Measurements from ENCODE around the gene CD247.

CD247 gene

DNA sequence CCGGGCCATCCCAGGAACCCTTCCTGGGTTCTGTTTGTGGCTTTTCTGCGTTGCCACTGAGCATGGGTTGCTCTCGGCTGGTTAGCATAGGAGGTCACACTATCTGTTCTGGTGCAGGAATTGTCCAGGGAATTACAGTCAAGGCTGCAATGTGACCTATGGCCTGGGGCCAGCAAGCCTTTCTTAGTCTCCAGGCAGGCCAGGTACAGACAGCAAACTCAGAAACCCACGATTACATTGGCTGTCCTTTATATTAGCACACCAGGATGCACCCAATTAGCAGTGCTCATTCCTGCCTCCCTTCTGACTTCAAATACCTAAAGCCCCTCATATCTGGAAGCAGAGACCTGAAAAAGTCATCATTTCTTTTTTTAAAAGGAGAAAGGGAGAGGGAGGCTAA, 55.2 kb downstream of the CD247 start:
- DNase-seq (ENCODE audit: low spot score): no peak

DNA sequence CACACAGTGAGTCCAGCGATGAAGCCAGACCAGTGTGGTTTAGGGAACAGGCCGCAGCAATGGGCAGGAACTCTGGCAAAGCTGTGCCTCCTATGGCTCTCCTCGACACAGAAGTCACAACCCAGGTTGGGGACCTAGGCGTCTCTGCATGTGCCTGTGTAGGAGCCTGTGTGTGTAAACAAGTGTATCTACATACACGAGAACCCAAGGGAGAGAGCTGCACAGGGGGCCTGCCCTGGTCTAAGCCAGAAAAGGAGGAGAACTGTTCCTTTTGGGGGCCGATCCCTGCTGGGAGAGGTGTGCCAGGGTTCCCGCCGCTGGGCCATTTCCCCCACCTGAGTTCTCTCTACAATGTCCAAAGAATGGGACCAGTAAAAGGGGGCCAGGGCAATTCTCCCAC, 56.0 kb downstream of the CD247 start:
- no peak for DNase-seq (ENCODE audit: low spot score)

DNA sequence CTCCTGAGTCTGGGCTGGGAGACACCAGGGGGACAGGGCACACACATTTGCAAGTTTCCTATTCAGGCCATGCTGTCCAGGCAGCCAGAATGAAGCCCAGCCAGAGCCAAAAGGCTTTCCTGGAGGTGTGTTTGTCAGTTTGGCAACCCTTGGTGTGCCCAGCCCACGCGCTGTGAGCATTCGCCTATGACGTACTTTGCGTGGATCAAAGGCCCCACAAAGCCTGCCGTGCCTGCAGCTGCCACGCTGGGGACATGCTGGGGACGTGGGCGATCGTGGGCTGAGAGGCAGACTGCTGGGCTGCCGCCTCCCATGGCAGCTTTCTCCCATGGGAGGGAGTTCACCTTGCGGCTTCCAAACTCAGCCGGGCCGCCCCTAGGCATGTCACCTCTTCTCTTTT, 57.5 kb downstream of the CD247 start:
- DNase-seq (ENCODE audit: low spot score): no peak

DNA sequence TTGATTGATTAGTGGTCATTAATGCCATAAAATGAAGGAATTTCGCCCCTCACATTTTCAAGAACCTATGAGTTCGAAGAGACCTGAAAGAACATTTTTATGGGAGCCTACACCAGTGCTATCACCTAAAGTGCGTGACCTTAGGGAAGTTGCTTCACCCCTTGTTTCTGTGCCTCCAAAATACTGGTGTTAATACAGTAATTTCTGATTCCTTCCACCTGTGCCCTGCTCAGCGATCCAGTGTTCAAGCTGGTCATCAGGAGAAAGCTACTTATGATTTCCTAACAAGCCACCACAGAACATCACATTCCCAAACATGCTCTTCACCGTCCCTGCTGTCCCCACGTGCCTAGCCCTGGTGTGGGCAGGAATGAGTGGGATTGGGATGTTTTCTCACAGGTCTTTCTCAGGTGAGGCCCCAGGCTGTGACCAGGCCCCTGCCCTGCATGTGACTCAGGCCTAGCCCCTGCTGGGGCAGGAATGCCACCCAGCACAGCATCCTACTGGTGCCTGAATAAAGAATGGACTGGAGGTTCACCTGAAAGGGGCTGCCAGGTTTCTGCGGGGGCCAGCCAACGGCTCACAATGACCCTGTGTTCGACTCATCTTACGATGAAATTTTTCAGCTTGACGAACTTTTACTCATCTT, 60.3 kb downstream of the CD247 start:
- DNase-seq (ENCODE audit: low spot score): no peak

DNA sequence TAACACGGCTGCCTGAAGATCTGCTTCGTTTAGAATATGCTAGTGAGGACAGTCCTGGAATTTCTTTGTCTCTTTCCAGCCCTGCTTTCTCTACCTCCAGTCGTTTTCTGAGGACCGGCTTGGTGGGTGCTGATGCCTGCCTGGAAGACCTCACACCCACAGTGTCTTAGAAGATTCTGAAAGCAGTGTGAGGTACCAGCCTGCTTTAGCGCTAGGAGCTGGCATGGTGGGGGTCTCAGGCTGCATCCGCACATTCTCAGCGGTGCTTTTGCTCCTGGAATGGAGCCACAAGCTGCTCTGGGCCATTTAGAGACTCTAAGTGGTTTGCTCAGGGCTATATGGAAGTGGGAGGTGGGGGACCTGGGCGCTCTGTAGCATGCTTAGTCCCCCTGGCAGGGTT, 61.4 kb downstream of the CD247 start:
- DNase-seq (ENCODE audit: low spot score): no peak

DNA sequence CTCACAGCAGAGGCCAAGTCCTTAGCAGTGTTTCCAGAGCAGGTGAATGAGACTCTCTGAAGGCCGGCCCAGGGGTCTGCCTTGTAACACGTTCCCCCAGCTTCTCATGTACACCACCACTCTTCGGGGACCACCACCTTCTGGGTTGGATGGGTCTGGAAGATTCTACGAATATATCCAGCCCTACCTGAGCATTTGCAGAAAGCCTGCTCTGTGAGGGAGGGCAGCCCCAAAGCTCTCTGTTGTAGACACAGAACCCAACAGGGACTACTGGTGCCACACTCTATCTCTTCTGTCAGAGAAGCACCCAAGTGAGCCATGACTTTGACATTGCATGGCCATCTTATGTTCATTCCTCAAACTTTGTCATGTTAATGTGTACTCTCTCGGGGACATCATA, 61.8 kb downstream of the CD247 start:
- DNase-seq (ENCODE audit: low spot score): no peak

DNA sequence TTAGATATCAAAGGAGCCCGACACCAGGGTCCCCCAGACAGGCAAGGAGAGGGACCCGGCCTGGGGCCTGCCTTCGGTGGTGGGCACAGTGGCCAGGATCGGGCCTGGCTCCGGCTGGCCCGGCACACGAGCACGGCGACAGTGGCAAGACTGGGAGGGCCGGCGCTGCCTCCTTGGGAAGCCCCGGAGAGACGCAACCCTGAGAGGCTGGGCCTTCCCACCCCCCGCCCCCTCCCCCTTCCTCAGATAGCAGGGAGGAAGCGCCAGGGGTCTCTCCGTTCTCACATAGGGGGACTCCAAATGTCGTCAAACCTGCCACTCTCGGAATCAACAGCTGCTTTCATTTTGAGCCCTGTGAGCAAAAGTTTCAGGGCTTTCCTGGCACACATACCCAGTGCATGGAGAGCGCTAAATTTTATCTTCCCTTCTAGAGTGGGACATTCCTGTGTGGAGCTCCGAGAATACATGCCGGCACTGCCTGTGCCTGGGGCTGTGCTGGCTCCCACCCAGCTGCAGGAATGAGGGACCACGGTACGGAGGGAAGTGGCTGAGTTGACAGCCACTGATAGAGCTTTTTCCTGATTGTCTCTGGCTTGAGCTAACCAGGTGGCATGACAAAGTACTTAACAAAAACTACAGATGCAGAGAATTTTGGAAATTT, 62.4 kb downstream of the CD247 start:
- no peak for DNase-seq (ENCODE audit: low spot score)

DNA sequence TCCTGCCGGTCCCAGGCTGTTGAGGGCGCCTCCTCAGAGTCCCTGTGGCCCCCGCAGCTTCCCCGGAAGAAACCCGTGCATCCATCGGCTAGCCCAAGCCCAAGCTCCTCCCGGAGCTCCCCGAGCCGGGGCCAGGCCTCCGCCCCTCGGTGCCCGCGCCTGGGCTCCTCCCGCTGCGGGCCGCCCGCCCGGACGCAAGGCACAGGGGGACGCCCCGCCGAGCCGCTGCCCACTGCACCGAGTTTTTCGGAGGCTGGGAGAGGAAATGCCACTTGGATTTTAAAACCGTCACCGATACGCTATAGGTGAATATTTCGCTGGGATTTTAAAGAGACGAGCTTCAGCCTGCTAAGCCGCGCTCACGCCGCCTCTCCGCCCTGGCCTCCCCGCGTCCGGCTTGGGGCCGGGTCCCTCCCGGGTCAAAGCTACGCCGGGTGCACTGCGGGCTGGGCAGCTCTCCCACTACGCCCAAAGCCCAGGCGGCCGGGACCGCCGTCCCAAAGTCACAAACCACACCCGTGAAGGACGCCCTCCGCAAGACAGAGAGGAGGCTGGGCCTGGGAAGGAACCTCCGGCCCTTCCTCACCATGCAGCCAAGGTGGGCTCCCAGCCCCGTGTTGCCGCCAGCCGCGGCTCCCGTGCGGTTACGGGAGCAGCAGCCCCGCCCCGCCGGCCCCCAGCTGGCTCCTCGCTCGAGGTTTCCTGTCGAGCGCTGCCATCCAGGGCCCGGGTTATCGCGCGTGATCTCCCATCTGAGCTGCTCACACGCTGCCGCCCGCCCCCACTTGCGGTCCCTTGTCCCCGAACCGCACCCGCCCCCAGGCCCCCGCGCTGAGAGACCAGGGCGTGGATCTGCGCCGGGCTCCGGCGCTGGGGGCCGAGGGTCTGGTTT, 63.2 kb downstream of the CD247 start:
- peak; percentile 55 for DNase-seq (ENCODE audit: low spot score)

DNA sequence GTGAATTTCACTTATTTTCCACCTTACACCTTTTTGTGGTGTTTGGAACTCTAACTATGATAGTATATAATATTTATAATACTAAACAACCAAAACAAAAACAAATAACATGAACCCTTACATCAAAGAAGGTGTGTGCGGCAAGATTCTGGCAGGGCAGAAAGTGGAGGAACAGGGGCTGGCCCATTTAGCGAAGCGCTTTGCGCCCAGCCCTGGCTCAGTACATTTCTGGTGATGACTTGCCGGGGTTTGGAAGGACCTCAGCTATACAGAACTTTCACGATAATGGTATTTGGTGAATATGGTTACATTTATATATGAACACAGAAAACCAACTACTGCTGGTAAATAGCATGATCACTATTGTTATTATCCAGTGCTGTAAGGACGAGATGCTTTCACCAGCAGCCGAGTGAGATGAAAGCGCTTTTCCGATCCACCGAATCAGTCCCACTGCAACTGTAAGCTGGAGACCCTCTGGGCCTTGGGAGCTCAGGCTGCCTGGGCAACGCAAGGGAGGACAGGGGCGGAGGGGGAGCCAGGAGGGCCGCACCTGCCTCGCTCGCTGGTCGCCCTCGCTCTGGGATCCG, 63.9 kb downstream of the CD247 start:
- no peak for DNase-seq (ENCODE audit: low spot score)

DNA sequence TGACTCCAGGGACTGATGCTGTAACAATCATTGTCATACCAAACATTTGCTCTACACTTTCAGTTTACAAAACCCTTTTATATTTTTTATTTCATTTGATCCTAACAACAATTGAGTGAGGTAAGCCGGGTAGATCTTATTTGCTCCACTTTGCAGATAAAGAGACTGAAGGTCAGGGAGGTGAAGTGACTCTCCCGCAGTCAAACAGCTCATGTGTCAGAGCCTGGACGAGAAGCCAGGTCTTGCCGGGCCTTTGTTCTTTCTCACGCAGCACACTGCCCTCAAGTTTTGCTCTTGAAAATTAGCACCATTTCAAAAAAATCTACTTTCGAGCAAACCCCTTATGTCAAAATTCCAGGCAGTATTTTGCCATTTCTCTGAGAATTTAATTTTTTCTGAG, 65.2 kb downstream of the CD247 start:
- DNase-seq (ENCODE audit: low spot score): no peak

DNA sequence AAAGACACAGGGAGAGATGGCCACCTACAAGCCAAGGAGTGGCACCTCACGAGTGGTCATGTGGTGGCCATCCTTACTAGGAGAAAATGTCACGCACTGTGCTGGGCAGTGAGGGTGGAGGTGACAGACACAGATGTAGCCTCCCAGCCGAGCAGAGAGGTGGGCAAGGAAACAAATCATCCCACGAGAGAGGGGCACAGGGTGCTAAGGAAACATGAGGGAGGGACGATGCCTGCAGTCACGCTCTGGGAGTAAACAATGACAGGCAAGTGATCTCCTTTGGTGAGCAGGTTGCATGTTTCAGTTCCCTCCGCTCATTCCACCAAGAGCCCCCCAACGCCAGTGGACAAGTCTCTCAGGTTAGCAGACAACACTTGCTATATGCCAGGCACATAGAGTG, 65.8 kb downstream of the CD247 start:
- DNase-seq (ENCODE audit: low spot score): no peak

DNA sequence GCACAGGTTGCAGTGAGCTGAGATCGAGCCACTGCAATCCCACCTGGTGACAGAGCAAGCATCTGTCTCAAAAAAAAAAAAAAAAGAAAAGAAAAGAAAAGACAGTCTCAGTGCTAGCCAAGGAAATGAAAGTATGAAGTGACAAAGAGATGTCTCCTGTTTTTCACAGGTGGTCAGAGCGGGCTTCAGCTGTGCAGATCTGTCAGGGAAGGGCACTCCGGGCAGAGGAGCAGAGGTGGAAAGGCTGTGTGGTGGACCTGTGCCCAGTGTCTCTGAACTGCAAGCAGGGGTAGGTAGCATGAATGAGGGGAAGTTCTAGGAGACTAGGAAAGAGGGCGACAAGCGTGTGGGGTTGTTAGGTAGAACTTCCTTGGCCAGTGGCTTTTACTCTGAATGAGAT, 67.5 kb downstream of the CD247 start:
- DNase-seq (ENCODE audit: low spot score): no peak

DNA sequence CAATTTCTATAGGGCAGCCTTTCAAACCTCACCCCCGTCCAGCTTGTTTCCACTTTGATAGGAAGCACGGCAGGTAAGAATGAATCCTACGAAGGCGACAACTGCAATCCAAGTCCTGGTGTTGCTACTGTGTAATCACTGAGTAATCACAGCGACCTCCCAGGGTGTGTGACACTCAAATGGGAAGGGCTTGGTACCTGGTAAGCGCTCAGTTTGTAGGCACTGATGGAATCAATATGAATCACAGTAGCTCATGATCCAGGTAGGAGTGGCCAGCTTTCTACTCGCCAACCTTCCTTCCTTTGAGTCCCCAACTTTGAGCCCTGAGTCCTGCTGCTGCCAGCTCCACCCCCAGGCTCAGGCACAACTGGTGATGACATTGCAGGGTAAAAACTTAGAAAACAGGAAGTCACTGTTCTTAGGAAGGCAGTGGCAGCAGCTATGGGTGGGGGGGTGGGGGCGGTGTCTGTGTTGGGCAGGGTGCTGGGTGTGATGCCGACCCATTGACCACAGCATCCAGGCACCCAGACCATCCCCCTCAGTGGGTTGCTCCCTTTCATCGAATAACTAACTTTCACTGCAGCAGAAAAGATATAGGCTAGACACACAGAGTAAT, 70.7 kb downstream of the CD247 start:
- no peak for DNase-seq (ENCODE audit: low spot score)

DNA sequence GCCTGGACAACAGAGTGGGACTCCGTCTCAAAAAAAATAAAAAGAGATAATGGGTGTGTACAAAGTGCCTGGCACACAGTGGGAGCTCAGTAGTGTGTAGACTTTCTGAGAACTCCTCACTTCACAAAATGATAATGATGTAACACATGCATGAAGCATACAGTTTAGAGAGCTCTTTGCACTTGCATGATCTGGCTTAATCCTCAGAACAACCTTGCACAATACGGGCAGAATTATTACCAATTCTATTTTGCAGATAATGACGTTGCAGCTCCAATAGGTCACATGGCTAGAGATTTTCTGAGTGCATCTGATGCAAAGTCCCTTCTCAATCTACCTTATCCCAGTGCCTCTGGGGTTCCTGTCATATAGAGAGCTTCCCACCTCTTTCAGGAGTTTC, 71.4 kb downstream of the CD247 start:
- DNase-seq (ENCODE audit: low spot score): no peak

DNA sequence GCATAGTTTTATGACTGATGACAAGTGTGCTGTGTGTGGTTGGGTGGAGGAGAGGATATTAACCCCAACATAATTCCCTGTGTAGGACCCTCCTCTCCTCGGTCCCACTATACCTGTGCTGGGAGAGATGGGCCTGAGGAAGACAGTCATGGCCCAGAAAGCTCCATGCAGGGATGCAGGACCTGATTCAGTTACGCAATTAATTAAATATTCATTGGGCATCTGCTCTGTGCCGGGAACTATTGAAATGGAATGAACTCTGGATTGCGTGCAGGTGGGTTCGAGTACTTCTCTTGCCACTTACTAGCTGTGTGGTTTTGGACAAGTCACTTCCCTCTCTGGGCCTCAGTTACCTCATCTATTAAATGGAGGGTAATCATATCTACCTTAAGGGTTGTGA, 74.6 kb downstream of the CD247 start:
- no peak for DNase-seq (ENCODE audit: low spot score)

DNA sequence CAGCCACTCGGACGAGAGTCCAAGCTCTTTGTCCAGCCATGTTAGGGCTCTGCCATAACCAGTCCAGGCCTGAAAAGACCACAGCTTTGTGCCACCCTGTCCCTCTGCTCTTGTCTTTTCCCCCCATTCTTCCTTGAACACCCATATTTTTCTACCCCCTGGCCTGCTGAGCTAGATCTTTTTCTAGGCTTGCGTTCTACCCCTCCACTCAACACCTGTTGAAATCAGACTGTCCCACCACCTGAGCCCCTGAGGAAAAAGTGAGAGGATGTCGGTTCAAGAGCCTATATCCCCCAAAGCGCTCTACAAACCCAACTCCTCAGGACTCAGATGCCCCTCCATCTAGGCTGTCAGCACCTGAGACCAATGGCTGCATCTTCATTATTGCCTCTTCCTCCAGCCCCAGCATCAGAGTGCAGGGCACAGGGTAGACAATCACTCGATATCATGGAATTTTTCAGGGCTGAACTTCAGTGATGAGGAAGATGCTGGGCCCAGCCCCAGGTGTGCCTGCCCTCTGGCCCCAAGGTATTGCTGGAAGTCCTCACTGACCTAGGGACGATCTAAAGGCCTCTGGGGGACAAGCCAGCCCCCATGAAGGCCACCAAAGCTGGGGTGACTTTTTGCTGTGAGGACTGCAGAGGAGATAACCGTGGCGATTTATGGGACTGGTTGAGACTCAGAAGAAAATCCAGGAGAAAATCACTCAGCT, 75.3 kb downstream of the CD247 start:
- DNase-seq (ENCODE audit: low spot score): no peak

DNA sequence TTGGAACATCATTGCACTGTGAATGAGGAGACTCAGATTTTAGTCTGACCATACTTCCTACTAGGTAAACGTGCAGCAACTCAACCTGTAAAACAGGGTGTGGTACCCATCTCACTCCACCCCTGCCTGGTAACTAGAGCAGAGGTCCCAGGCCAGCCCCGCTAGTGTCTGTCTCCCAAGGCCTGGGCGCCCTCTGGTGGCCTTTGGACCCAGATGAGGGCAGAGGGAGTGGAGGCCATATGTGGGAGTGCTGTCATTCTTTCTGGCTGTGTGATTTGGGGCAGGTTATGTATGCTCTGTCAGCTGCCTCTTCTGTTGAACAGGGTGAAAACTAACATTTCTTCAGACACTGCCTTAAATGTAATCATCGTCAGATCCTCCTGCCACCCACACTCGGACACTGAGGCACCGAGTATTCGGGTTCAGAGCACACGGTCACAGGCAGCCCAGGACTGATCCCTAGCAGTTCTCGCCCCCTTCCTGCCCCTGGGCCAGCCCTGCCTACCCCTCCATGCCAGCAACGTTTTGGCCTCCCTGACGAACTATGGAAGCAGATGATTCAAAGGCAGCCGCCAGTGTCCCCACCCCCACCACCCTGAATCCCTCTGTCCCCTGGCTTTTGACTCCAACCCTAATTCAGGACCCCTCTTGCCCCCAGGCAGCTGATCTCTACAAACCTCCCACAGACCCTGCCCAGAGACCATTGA, 76.0 kb downstream of the CD247 start:
- peak; percentile 93 for DNase-seq (ENCODE audit: low spot score)

DNA sequence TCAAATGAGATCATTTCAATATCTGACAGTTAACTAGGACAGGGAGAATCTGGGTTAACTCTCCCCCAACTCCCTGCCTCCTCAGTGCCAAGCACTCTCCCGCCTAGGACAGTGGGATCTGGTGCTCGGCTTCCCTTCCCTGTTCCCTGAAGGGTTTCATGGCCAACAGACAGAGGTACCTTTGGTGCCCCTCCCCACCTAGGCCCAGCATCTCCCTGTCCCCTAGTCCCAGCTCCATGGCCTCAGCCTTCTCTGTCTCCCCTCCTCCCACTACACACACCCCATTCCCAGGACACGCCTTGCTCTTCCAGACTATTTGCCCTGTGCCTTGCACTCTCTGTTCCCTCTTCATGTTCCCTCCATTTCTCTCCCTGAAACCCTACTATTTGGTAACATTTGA, 77.1 kb downstream of the CD247 start:
- DNase-seq (ENCODE audit: low spot score): no peak

DNA sequence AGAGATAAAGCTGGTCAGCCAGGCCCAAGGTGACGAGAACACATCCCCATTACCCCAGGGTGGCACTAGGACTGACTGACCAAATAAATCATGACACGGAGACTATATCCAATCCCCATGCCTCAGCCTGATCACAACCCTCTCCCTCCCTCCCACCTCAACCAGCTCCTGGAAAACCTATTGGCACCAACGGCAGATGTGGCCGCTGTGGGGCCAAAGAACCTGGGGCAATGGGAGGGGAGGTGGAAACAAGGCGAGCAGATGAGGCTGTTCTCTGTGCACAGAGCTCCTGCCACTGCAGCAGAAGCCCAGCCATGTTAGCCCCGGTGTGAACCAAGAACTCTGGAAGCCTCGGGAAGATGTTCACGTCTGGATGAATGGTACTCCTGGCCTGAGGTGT, 77.6 kb downstream of the CD247 start:
- no peak for DNase-seq (ENCODE audit: low spot score)

DNA sequence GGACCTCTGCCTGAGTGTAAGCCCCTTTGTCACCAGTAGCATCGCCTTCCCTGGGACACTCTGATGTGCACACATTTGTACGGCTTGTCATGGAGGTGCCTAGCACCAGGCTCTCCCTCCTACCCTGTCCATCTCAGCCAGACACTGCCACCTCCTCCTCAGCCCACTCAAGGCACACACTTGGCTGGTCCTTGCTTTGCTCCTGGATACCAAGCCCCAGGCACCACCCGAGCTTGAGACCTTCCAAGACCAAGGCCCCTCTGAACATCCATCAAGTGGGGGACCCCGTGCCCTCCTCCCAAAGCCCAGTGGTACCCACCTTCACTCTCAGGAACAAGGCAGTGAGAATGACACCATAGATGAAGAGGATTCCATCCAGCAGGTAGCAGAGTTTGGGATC, 78.0 kb downstream of the CD247 start:
- DNase-seq (ENCODE audit: low spot score): no peak

Measured in HuH-7 (cell line).